HEK293 (cell line): ENCODE measurements around the gene VHLL.

Source experiments
- CTCF ChIA-PET: fragments of 350-600 bp; formaldehyde crosslinking; extraction: SDS; loops from one replicate; lab custom pipeline; 2021; ENCODE audit warnings: antibody characterized with exemption; lab: Yijun Ruan, JAX
- POLR2A ChIA-PET: fragments of 300-600 bp; formaldehyde crosslinking; extraction: SDS; loops from one replicate; lab custom pipeline; 2020; ENCODE audit warnings: antibody characterized with exemption, inconsistent platforms; lab: Yijun Ruan, JAX
- H3K27ac ChIP-seq: fragments of 200-500 bp; sonication (Bioruptor generic); 2 replicates; pipeline ENCODE4 v1.5.1; 2014; ENCODE audit warnings: low read depth, low read length, control low read depth, inconsistent platforms; ENCODE audit errors: extremely low read depth
- H3K36me3 ChIP-seq, 2 experiments: fragments of 200-500 bp in 1 of 2; sonication (Bioruptor generic) in 1 of 2; 1 replicate in 1 of 2; 2 replicates in 1 of 2; pipeline ENCODE4 v1.5.1; 2014 to 2017; ENCODE audit warnings: inconsistent platforms in 2 of 2, low read length in 2 of 2; ENCODE audit not compliant: control insufficient read depth in 2 of 2, insufficient read depth in 1 of 2
- H3K4me1 ChIP-seq: fragments of 200-500 bp; sonication (Bioruptor generic); 2 replicates; pipeline ENCODE4 v1.5.1; 2014; ENCODE audit warnings: mild to moderate bottlenecking, low read length, inconsistent platforms; ENCODE audit not compliant: control insufficient read depth, insufficient read depth
- H3K4me3 ChIP-seq: 2 replicates; pipeline ENCODE4 v1.5.1; 2011; ENCODE audit warnings: low read depth, mild to moderate bottlenecking, control low read depth, low read length, moderate library complexity
- H3K9me3 ChIP-seq: fragments of 200-500 bp; sonication (Bioruptor generic); 2 replicates; pipeline ENCODE4 v1.5.1; 2014; ENCODE audit warnings: low read depth, low read length, inconsistent platforms; ENCODE audit not compliant: control insufficient read depth, insufficient read depth
- HOXC10 ChIP-seq: sonication (generic); formaldehyde crosslinking; IDR thresholded peaks from 2 replicates; pipeline ENCODE4 v1.8.1; 2023; ENCODE audit warnings: mild to moderate bottlenecking, missing genetic modification reagents
- HOXD13 ChIP-seq: sonication (generic); formaldehyde crosslinking; IDR thresholded peaks from 2 replicates; pipeline ENCODE4 v1.8.0; 2022; ENCODE audit warnings: missing genetic modification reagents, borderline replicate concordance
- KLF16 ChIP-seq: fragments of 450-650 bp; formaldehyde crosslinking; IDR thresholded peaks from 2 replicates; pipeline ENCODE4 v1.5.1; 2017; ENCODE audit warnings: missing biosample characterization, missing genetic modification characterization
- KLF17 ChIP-seq: fragments of 450-650 bp; formaldehyde crosslinking; IDR thresholded peaks from 2 replicates; pipeline ENCODE4 v1.5.1; 2016; ENCODE audit warnings: missing biosample characterization, missing genetic modification characterization
- MYNN ChIP-seq: fragments of 450-650 bp; formaldehyde crosslinking; IDR thresholded peaks from 2 replicates; pipeline ENCODE4 v1.5.1; 2016; ENCODE audit warnings: missing biosample characterization, missing genetic modification characterization, borderline replicate concordance
- SP2 ChIP-seq: fragments of 450-650 bp; formaldehyde crosslinking; IDR thresholded peaks from 2 replicates; pipeline ENCODE4 v1.5.1; 2016; ENCODE audit warnings: missing biosample characterization, missing genetic modification characterization
- ZBTB8A ChIP-seq: fragments of 450-650 bp; formaldehyde crosslinking; IDR thresholded peaks from 2 replicates; pipeline ENCODE4 v1.5.1; 2016; ENCODE audit warnings: missing biosample characterization, missing genetic modification characterization
- ZFP37 ChIP-seq: fragments of 450-650 bp; formaldehyde crosslinking; IDR thresholded peaks from 2 replicates; pipeline ENCODE4 v1.5.1; 2016; ENCODE audit warnings: missing biosample characterization, missing genetic modification characterization
- ZNF280C ChIP-seq: fragments of 450-650 bp; formaldehyde crosslinking; IDR thresholded peaks from 2 replicates; pipeline ENCODE4 v1.5.1; 2016; ENCODE audit warnings: missing biosample characterization, missing genetic modification characterization
- ZNF354C ChIP-seq: fragments of 450-650 bp; formaldehyde crosslinking; IDR thresholded peaks from 2 replicates; pipeline ENCODE4 v1.5.1; 2016; ENCODE audit warnings: missing biosample characterization, missing genetic modification characterization, low read depth, borderline replicate concordance
- ZNF398 ChIP-seq: fragments of 450-650 bp; formaldehyde crosslinking; IDR thresholded peaks from 2 replicates; pipeline ENCODE4 v1.5.1; 2017; ENCODE audit warnings: missing biosample characterization, missing genetic modification characterization
- ZNF449 ChIP-seq: fragments of 450-650 bp; formaldehyde crosslinking; IDR thresholded peaks from 2 replicates; pipeline ENCODE4 v1.5.1; 2017; ENCODE audit warnings: missing biosample characterization, mild to moderate bottlenecking, missing genetic modification characterization, moderate library complexity
- ZNF704 ChIP-seq: fragments of 450-650 bp; formaldehyde crosslinking; IDR thresholded peaks from 2 replicates; pipeline ENCODE4 v1.5.1; 2016; ENCODE audit warnings: missing biosample characterization, missing genetic modification characterization
- ZNF768 ChIP-seq: fragments of 450-650 bp; formaldehyde crosslinking; IDR thresholded peaks from 2 replicates; pipeline ENCODE4 v1.5.1; 2018; ENCODE audit warnings: missing biosample characterization, mild to moderate bottlenecking, missing genetic modification characterization

VHLL gene

DNA sequence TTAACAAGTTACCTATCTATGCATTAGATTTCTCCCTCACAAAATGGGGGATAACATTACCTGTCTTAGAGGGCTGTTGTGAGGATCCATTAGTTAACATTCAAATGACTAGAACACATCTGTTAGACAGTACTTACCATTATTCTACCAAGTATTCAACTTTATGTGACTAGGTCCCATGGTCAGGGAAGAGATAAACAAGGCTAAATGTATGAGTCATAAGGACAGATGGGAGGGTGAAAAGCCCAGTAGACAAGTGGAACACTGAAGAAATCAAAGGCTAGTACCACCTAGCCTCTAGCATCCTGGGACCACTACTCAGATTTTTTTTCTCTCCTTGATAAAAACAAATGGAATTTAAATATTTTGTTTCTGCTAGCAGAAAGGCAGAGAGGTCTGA is 9.0 kb upstream of the VHLL start:
- POLR2A ChIA-PET: no interaction called here

More for the DNA sequence above, 9.0 kb upstream of the VHLL start:
- Histone ChIP-seq H3K4me1 (no peaks in the 10 kb centered on the region), H3K4me3 (no peak overlapping the region), H3K27ac (no peak overlapping the region), H3K9me3 (no peaks in the 10 kb centered on the region), H3K36me3 (peaks cover 74 to 80% of the 10 kb centered on the region in 2 experiments)
- CTCF ChIA-PET: interaction anchor here (1.0 kb wide), 1 partner anchor 11 kb away, joined by 3 read pairs; no protein-coding TSS in a partner anchor
- TF ChIP-seq ZNF398 (no peak), SP2 (tag by site-specific recombination) (no peak), HOXD13 (no peak), KLF17 (no peak), KLF16 (tag by site-specific recombination) (no peak), ZNF768 (tag by site-specific recombination) (no peak), ZNF280C (tag by site-specific recombination) (no peak), HOXC10 (CRISPR knock-in tag) (no peak), MYNN (tag by site-specific recombination) (no peak), ZFP37 (tag by site-specific recombination) (no peak), ZNF449 (tag by site-specific recombination) (no peak), ZNF354C (tag by site-specific recombination) (no peak), ZBTB8A (tag by site-specific recombination) (no peak), ZNF704 (no peak)
